ENCODE data around the gene NLGN1.

DNA sequence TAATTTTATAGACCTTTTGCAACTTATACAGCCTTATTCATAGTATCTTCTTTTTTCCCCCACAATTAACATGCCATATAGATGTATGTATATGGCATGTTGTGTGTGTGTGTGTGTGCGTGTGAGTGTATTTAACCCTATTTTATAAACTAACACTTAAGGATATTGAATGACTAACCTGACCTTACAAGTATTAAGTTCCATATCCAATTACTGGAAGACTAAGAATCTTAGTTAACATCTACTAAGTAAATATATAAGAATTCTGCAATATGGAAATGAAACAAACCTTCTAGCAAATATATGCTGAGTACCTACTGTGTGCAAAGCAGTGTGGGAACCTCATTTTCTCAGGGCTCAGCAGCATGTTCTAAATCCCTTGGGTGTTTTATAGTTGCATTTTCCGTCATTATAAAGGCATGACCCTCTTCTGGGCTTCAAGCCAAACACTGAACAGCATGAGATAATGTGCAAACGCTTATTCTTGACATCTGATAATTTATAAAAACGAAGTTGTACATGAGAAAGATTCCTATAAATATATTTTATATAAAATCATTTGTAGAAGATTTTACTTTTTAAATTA, 105.5 kb downstream of the NLGN1 start:
- TF ChIP-seq, protein P1, sequence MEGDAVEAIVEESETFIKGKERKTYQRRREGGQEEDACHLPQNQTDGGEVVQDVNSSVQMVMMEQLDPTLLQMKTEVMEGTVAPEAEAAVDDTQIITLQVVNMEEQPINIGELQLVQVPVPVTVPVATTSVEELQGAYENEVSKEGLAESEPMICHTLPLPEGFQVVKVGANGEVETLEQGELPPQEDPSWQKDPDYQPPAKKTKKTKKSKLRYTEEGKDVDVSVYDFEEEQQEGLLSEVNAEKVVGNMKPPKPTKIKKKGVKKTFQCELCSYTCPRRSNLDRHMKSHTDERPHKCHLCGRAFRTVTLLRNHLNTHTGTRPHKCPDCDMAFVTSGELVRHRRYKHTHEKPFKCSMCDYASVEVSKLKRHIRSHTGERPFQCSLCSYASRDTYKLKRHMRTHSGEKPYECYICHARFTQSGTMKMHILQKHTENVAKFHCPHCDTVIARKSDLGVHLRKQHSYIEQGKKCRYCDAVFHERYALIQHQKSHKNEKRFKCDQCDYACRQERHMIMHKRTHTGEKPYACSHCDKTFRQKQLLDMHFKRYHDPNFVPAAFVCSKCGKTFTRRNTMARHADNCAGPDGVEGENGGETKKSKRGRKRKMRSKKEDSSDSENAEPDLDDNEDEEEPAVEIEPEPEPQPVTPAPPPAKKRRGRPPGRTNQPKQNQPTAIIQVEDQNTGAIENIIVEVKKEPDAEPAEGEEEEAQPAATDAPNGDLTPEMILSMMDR (IDR thresholded peaks at IDR 0.05), result no peak
- TF ChIP-seq POLR2A (IDR thresholded peaks at IDR 0.05), result no peak

Measured in lower leg skin (tissue), 3 donors.